AG04449 (cell line): Measurements from ENCODE around the gene SOX18.

ENCODE experiments used
- CTCF ChIA-PET: fragments of 350-600 bp; formaldehyde crosslinking; extraction: SDS; loops from one replicate; lab custom pipeline; 2021; ENCODE audit warnings: antibody characterized with exemption; lab: Yijun Ruan, JAX
- POLR2A ChIA-PET: fragments of 400-600, 350-600 bp; formaldehyde crosslinking; extraction: SDS; loops from one replicate; lab custom pipeline; 2020; ENCODE audit warnings: antibody characterized with exemption, inconsistent platforms; lab: Yijun Ruan, JAX
- DNase-seq: peaks from one replicate; pipeline ENCODE4 v3.0.0-alpha.2; 2010; ENCODE audit warnings: low read depth, low spot score
- H3K4me3 ChIP-seq: 2 replicates; pipeline ENCODE4 v1.5.1; 2011; ENCODE audit warnings: low read depth, mild to moderate bottlenecking, control low read depth, low read length
- CTCF ChIP-seq: IDR thresholded peaks from one replicate; pipeline ENCODE4 v1.5.1; 2011; ENCODE audit warnings: mild to moderate bottlenecking, moderate library complexity, low read length, control low read depth, inconsistent platforms; ENCODE audit not compliant: insufficient read depth; ENCODE audit errors: missing control alignments

Gene SOX18

GRCh38 chr20:64074963-64075362, 25.5 kb upstream of the SOX18 start:
- ChIA-PET CTCF (interaction anchor here (1.0 kb wide), 1 partner anchor 8 kb away, joined by 3 read pairs; no protein-coding TSS in a partner anchor), POLR2A (no interaction called here)
- DNase-seq: no peak

GRCh38 chr20:64074184-64074789, 24.8 kb upstream of the SOX18 start:
- ChIA-PET POLR2A (no interaction called here), CTCF (no interaction called here)
- H3K4me3 ChIP-seq: no peak overlapping the region
- TF ChIP-seq CTCF: no peak
- DNase-seq: no peak

More at GRCh38 chr20:64074963-64075362, 25.5 kb upstream of the SOX18 start:
- TF ChIP-seq CTCF: no peak
- H3K4me3 ChIP-seq: no peak overlapping the region

- POLR2A ChIA-PET: no interaction called here
- DNase-seq: no peak
- CTCF ChIA-PET: no interaction called here
- no peak overlapping the region for H3K4me3 ChIP-seq
- TF ChIP-seq CTCF: no peak
Measured at GRCh38 chr20:64073476-64074183, 24.2 kb upstream of the SOX18 start.

GRCh38 chr20:64072498-64073063, 23.1 kb upstream of the SOX18 start:
- no peak for DNase-seq
- ChIA-PET POLR2A (interaction anchor here (0.6 to 0.7 kb wide), 2 partner anchors 10 to 391 kb away, joined by 3 read pairs; partner anchors contain the start of gene TCEA2), CTCF (interaction anchor here (1.0 kb wide), 1 partner anchor 33 kb away, joined by 4 read pairs; no protein-coding TSS in a partner anchor)
- TF ChIP-seq CTCF: no peak
- H3K4me3 ChIP-seq: no peak overlapping the region

- POLR2A ChIA-PET: interaction anchor here (0.9 kb wide), 1 partner anchor 9 kb away, joined by 3 read pairs; the partner anchor contains the start of gene TCEA2
- CTCF ChIA-PET: no interaction called here
- TF ChIP-seq CTCF: no peak
- no peak for DNase-seq
- H3K4me3 ChIP-seq: no peak overlapping the region
Measured at GRCh38 chr20:64071341-64072332, 22.2 kb upstream of the SOX18 start.
